K562 (cell line): ENCODE measurements around the gene NUSAP1. TPM values are rescaled to one million over a fixed set of nuclear protein-coding genes. Genes with fewer than 3 reads are reported as not detected.
A peak's percentile ranks its signal among the peaks of the same experiment; 100 is the strongest.
"Not testable (repeated sequence)": the region's sequence is repeated elsewhere in the genome, so short reads cannot be mapped to it uniquely, and the experiment has no call there.

ENCODE experiments used
- ATF3 ChIP-seq, 2 experiments: fragments of 450-650 bp in 1 of 2; sonication (generic) in 1 of 2; formaldehyde crosslinking in 1 of 2; IDR thresholded peaks in 1 of 2; conservative IDR thresholded peaks in 1 of 2; 2 replicates each; pipeline versions ENCODE4 v1.6.1 to v1.8.1; 2016 to 2023; ENCODE audit warnings: mild to moderate bottlenecking in 2 of 2, moderate library complexity in 2 of 2, inconsistent platforms in 1 of 2, missing genetic modification reagents in 1 of 2
- BCOR ChIP-seq: fragments of 450-650 bp; IDR thresholded peaks from 2 replicates; pipeline ENCODE4 v1.6.1; 2016
- MEF2D ChIP-seq: conservative IDR thresholded peaks from 2 replicates; pipeline ENCODE4 v1.6.1; 2016; ENCODE audit warnings: low read depth, missing genetic modification characterization, missing compliant biosample characterization
- NFATC3 ChIP-seq: fragments of 450-650 bp; IDR thresholded peaks from 2 replicates; pipeline ENCODE4 v1.6.1; 2017; ENCODE audit warnings: mild to moderate bottlenecking
- NR2C2 ChIP-seq, 2 experiments: fragments of 200-800 bp in 1 of 2; sonication (Bioruptor generic) in 1 of 2; sonication (generic) in 1 of 2; formaldehyde crosslinking in 1 of 2; IDR thresholded peaks; 2 replicates each; pipeline versions ENCODE4 v1.6.1 to v1.8.0; 2016 to 2022; ENCODE audit warnings: mild to moderate bottlenecking in 1 of 2, missing compliant biosample characterization in 1 of 2, missing genetic modification characterization in 1 of 2, missing genetic modification reagents in 1 of 2
- polyA plus RNA-seq, 8 experiments: library from polyadenylated mRNA; depleted of rRNA in 4 of 8; stranded (reverse) in 5 of 8; unstranded in 3 of 8; fragments of >200 nt; fragmentation: Nextera tagmentation in 2 of 8; fragmentation: Illumina TruSeq in 1 of 8; extraction: Ambion mirVana in 2 of 8; extraction: Trizol in 1 of 8; gene quantifications; 2 replicates each; pipeline versions ENCODE4 v1.2.1 to v1.2.3, GENCODE V29; 2011 to 2014; ENCODE audit warnings: inconsistent platforms in 1 of 8, missing spikeins in 1 of 8
- total RNA-seq, 7 experiments: library from RNA; depleted of rRNA in 6 of 7; stranded (reverse); fragments of >200 nt in 6 of 7; fragmentation: Illumina TruSeq in 2 of 7; extraction: Trizol in 2 of 7; gene quantifications; 2 replicates each; pipeline versions ENCODE4 v1.2.1 to v1.2.3, GENCODE V29; 2011 to 2021; ENCODE audit warnings: low replicate concordance in 1 of 7
- TF ChIP-seq, protein P1 (sequence below), 3 experiments: fragments of 200-800 bp in 1 of 3; sonication (Bioruptor generic) in 1 of 3; sonication (generic) in 1 of 3; formaldehyde crosslinking in 1 of 3; IDR thresholded peaks; 2 replicates each; pipeline versions ENCODE4 v1.6.1 to v1.8.0; 2016 to 2022; ENCODE audit warnings: mild to moderate bottlenecking in 2 of 3, missing compliant biosample characterization in 2 of 3, missing genetic modification characterization in 2 of 3, missing genetic modification reagents in 1 of 3
- TF ChIP-seq, protein P2 (sequence below): fragments of 200-800 bp; sonication (Bioruptor generic); IDR thresholded peaks from 2 replicates; pipeline ENCODE4 v1.6.1; 2017; ENCODE audit warnings: missing genetic modification characterization, missing compliant biosample characterization

NUSAP1 gene
- total and polyA plus RNA-seq, 9 of the 15 experiments (the other 6 are each of a cell fraction or from before 2014, with no cell fraction given): 119 to 266 (median 227) TPM

DNA sequence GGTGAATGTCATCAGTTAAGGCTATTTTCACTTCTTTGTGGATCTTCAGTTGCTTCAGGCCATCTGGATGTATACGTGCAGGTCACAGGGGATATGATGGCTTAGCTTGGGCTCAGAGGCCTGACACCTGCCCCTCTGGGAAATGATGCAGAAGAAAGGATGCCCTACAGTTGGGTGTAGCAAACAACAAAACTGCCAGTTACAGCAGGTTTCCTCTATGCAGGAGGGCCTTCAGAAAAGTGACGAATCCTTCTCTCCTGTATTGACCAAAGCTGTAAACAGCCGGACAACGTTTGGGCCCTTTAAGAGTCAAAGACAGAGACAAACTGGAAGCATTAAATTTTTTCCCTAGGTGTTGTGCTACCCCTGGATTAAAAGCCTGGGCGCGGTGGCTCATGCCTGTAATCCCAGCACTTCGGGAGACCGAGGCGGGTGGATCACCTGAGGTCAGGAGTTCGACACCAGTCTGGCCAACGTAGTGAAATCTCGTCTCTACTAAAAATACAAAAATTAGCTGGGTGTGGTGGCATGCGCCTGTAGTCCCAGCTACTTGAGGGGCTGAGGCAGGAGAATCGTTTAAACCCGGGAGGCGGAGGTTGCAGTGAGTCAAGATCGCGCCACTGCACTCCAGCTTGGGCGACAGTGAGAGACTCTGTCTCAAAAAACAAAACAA, 49.6 kb upstream of the NUSAP1 start (continued):
- TF ChIP-seq ATF3 (IDR thresholded peaks at IDR 0.05); NR2C2 (CRISPR knock-in tag; IDR thresholded peaks at IDR 0.05): not testable (repeated sequence)
- peak; percentile 38; the same call in 1 of the 2 replicates for TF ChIP-seq ATF3 (CRISPR knock-in tag; conservative IDR thresholded peaks at IDR 0.05)
- TF ChIP-seq MEF2D (tag): 0 out of 2 replicates have a peak, but pooled peaks have one; percentile 42
- 0 out of 2 replicates have a peak, but pooled peaks have one; percentile 19 for TF ChIP-seq NR2C2 (tag; IDR thresholded peaks at IDR 0.05)
- TF ChIP-seq BCOR: peak; percentile 32; the same call in 1 of the 2 replicates
- TF ChIP-seq, protein P1, sequence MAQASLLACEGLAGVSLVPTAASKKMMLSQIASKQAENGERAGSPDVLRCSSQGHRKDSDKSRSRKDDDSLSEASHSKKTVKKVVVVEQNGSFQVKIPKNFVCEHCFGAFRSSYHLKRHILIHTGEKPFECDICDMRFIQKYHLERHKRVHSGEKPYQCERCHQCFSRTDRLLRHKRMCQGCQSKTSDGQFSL (CRISPR knock-in tag; IDR thresholded peaks at IDR 0.05): not testable (repeated sequence)
- TF ChIP-seq, protein P1 (tag; IDR thresholded peaks at IDR 0.05): peak in 1 of 2 experiments; percentile 65; a peak in 2 of 4 replicates
- TF ChIP-seq NFATC3: peak; percentile 71; the same call in 1 of the 2 replicates
- TF ChIP-seq, protein P2, sequence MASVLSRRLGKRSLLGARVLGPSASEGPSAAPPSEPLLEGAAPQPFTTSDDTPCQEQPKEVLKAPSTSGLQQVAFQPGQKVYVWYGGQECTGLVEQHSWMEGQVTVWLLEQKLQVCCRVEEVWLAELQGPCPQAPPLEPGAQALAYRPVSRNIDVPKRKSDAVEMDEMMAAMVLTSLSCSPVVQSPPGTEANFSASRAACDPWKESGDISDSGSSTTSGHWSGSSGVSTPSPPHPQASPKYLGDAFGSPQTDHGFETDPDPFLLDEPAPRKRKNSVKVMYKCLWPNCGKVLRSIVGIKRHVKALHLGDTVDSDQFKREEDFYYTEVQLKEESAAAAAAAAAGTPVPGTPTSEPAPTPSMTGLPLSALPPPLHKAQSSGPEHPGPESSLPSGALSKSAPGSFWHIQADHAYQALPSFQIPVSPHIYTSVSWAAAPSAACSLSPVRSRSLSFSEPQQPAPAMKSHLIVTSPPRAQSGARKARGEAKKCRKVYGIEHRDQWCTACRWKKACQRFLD (CRISPR knock-in tag): peak; percentile 83
